ENCODE results near the gene TBC1D9B. TPM values are rescaled to one million over a fixed set of nuclear protein-coding genes. Genes with fewer than 3 reads are reported as not detected.

The TBC1D9B gene
- total RNA-seq, 1 donor from 2014 or later: 128 TPM

DNA sequence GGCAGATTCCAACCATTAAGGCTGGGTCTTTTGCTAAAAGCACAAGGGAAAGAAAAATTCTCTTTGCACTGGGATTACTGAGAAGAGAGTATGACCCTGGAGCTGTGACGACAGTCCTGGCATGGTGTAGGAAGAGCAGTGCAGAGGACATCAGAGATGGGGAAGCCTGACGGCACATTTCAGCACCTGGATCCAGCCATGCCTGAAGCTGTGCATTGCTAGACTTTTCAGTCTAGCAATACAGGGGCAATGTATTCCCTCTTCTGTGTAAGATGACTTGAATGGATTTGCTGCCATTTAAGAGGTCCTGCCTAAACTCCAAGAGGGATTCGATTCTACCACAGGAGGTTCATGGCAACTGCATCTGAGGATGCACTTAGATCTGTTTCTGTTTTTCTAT, 36.7 kb downstream of the TBC1D9B start:
- Mint-ChIP-seq H3K27ac (peak overlapping the region; percentile 41), H3K9me3 (ENCODE audit: low read depth) (no peaks in the 10 kb centered on the region), H3K4me3 (ENCODE audit: low read depth) (no peak overlapping the region), H3K27me3 (no peaks in the 10 kb centered on the region), H3K4me1 (ENCODE audit: low read depth) (no peaks in the 10 kb centered on the region), H3K36me3 (ENCODE audit: insufficient read depth) (peaks cover 15% of the 10 kb centered on the region)
- no peak for DNase-seq (ENCODE audit: low spot score, unreplicated experiment)
- TF ChIP-seq, protein P1, sequence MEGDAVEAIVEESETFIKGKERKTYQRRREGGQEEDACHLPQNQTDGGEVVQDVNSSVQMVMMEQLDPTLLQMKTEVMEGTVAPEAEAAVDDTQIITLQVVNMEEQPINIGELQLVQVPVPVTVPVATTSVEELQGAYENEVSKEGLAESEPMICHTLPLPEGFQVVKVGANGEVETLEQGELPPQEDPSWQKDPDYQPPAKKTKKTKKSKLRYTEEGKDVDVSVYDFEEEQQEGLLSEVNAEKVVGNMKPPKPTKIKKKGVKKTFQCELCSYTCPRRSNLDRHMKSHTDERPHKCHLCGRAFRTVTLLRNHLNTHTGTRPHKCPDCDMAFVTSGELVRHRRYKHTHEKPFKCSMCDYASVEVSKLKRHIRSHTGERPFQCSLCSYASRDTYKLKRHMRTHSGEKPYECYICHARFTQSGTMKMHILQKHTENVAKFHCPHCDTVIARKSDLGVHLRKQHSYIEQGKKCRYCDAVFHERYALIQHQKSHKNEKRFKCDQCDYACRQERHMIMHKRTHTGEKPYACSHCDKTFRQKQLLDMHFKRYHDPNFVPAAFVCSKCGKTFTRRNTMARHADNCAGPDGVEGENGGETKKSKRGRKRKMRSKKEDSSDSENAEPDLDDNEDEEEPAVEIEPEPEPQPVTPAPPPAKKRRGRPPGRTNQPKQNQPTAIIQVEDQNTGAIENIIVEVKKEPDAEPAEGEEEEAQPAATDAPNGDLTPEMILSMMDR (IDR thresholded peaks at IDR 0.05; ENCODE audit: unreplicated experiment): no peak

DNA sequence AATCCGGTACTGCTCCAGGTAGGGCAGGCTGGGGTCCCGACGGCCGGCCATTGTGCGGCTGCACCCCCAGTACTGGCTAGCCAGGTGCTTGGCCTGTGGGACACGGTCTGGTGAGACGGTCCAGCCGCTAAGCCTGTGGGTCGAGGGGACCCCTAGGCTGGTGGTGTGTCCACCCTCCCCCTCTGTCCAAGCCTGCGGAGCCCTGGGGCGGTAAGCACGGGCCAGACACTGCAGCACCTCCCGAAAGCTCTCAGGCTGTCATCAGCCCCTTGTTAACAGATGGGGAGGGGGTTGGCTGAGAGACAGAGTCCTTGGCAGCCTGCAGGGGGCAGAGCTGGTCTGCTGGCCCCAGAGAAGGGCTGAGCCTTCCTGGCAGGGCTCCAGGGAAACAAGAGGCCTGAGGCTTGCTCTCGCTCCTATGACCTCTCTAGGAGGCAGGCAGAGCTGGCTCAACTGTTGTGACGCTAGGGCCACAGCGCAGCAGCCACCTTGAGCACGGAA, 37.2 kb downstream of the TBC1D9B start:
- H3K27me3 Mint-ChIP-seq: no peaks in the 10 kb centered on the region
- no peak overlapping the region for H3K4me3 Mint-ChIP-seq (ENCODE audit: low read depth)
- TF ChIP-seq, protein P1 (IDR thresholded peaks at IDR 0.05; ENCODE audit: unreplicated experiment): peak; percentile 44
- no peaks in the 10 kb centered on the region for H3K4me1 Mint-ChIP-seq (ENCODE audit: low read depth)
- H3K36me3 Mint-ChIP-seq (ENCODE audit: insufficient read depth): peaks cover 15% of the 10 kb centered on the region
- peak overlapping the region; percentile 41 for H3K27ac Mint-ChIP-seq
- no peak for DNase-seq (ENCODE audit: low spot score, unreplicated experiment)
- H3K9me3 Mint-ChIP-seq (ENCODE audit: low read depth): no peaks in the 10 kb centered on the region

DNA sequence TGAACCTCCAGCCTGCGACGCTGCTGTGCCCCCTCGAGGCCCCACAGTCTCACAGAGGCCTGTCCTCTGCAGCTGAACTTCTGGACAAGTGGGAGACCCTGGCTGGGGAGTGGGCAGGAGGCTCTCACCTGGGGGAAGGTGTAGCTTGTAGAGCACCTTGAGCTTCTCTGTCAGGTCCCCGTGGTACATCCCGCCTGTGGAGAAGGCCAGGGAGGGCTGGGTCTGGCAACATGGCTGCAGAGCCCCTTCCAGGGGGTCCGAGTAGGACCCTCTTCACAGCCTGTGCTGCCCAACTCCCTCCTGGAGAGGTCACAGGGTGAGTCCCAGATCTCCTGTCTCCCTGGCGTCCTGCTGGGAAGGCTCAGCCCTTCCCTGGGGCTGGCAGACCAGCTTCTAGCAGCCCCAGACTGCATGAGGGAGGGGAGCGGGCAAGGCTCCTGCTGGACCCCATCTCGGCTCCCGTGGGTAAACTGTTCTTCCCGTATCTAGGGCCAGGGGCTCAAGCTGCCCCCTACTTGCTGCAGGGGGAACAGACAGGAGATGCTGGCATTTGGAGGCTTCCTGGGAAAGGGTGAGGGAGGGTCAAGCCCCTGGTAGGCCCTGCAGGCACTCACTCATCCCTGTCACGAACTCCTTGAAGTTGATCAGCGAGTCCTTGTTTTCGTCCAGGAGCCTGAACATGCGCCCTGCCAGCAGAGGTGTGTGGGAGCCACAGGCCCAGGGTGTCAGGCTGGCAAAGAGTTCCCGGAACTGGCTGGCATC, 37.9 kb downstream of the TBC1D9B start:
- H3K27me3 Mint-ChIP-seq: no peaks in the 10 kb centered on the region
- H3K9me3 Mint-ChIP-seq (ENCODE audit: low read depth): no peaks in the 10 kb centered on the region
- H3K4me3 Mint-ChIP-seq (ENCODE audit: low read depth): no peak overlapping the region
- H3K4me1 Mint-ChIP-seq (ENCODE audit: low read depth): no peaks in the 10 kb centered on the region
- H3K36me3 Mint-ChIP-seq (ENCODE audit: insufficient read depth): peaks cover 15% of the 10 kb centered on the region
- DNase-seq (ENCODE audit: low spot score, unreplicated experiment): no peak
- TF ChIP-seq, protein P1 (IDR thresholded peaks at IDR 0.05; ENCODE audit: unreplicated experiment): no peak
- H3K27ac Mint-ChIP-seq: no peak overlapping the region

DNA sequence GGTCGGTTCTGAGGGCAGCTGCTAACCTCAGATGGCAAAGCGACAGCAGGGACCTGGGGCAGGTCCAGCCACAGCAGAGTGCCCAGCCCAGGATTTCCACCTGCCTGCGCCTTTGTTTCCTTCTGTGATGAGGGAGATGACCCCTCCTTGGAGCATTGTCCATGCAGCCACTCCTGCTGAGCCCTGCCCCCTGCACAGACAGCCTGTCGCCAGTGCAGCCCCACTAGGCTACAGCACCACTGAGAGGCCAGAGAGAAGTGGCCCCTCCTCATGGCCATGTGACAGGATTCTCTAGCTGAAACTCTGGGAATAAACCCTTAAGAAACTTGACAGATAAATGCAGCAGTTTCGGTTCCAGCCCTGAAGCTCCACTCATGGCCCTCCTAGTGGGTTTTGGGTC, 38.6 kb downstream of the TBC1D9B start:
- H3K4me3 Mint-ChIP-seq (ENCODE audit: low read depth): no peak overlapping the region
- H3K27ac Mint-ChIP-seq: no peak overlapping the region
- peaks cover 17% of the 10 kb centered on the region for H3K36me3 Mint-ChIP-seq (ENCODE audit: insufficient read depth)
- H3K9me3 Mint-ChIP-seq (ENCODE audit: low read depth): no peaks in the 10 kb centered on the region
- TF ChIP-seq, protein P1 (IDR thresholded peaks at IDR 0.05; ENCODE audit: unreplicated experiment): no peak
- no peak for DNase-seq (ENCODE audit: low spot score, unreplicated experiment)
- H3K27me3 Mint-ChIP-seq: no peaks in the 10 kb centered on the region
- no peaks in the 10 kb centered on the region for H3K4me1 Mint-ChIP-seq (ENCODE audit: low read depth)

DNA sequence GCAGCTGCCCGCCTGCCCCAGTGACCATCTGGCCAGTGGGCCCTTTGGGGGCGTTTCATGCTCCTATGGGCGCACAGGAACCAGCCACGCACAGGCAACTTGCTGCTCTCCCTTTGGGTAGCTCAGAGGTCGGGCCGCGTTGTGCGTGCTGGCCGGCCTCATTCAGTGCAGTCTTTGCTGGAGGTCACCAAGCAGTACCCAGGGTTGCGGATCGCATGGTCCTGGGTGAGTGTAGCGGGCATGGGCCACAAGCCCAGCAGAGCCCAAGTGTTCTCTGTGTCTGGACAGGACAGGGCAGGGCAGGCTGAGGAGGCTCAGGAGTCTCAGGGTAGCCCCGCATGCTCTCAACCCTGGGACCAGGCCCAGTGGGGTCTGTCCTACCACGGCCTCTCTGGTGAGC, 39.2 kb downstream of the TBC1D9B start:
- Mint-ChIP-seq H3K27ac (no peak overlapping the region), H3K27me3 (no peaks in the 10 kb centered on the region), H3K4me1 (ENCODE audit: low read depth) (no peaks in the 10 kb centered on the region), H3K4me3 (ENCODE audit: low read depth) (no peak overlapping the region), H3K9me3 (ENCODE audit: low read depth) (no peaks in the 10 kb centered on the region), H3K36me3 (ENCODE audit: insufficient read depth) (peaks cover 19% of the 10 kb centered on the region)
- TF ChIP-seq, protein P1 (IDR thresholded peaks at IDR 0.05; ENCODE audit: unreplicated experiment): no peak
- no peak for DNase-seq (ENCODE audit: low spot score, unreplicated experiment)

Data from progenitor cell of endocrine pancreas (in vitro differentiated cells).